HG03565 (cell line): ENCODE measurements around the gene DHX32.
"Not testable (repeated sequence)": the region's sequence is repeated elsewhere in the genome, so short reads cannot be mapped to it uniquely, and the experiment has no call there.

Experiments used
- ATAC-seq: cut with Tn5 transposase; IDR thresholded peaks from one replicate; pipeline ENCODE4 v1.9.1; 2021; ENCODE audit warnings: mild to moderate bottlenecking, moderate library complexity; ENCODE audit not compliant: unreplicated experiment

Gene DHX32

GRCh38 chr10:125896088-125896934 is 15.2 kb upstream of the DHX32 start, which contains the start of gene FANK1:
TSS of gene FANK1 (plus strand) at chr10:125896564. CDS start at chr10:125896643, 79 bp downstream.
- peak; percentile 84 for ATAC-seq

- peak; percentile 21 for ATAC-seq
Measured at GRCh38 chr10:125895130-125896087, 14.3 kb upstream of the DHX32 start.

DNA sequence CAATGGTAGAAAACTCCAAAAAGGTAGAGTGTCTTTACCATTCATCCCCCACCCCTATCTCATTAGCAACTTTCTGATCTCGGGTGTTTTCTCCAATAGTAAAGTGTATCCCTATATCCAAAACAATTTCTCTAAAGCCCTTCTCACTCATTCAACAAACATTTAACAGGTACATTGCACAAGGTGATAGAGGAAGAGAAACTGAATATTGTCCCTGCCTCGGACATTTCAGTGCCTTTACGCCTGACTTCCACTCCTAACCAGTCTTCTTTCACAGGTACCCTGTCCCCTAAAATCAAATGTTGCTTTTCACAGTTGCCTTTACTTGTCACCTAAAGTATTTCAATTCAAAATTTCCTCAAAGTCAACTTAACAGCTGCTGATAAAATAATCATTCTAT is 13.1 kb upstream of the DHX32 start:
- ATAC-seq, result not testable (repeated sequence)

DNA sequence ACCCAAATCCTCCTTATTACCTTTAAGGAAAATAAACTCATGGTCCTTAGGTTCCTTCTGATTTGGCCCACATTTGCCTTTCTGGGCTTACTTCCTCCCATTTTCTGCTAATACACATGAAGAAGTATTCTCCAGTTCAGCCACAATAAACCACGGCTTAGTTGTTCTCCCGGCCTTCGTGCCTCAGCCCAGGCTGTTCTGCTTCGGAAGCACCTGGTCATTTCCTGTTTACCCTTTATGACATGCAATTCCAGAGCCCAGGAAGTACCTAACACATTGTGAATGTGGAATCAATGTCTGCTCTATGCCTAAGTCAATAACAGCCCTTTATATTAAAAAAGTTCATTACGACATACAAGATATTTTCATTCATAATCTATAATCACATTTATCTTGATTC is 11.3 kb upstream of the DHX32 start:
- ATAC-seq, result not testable (repeated sequence)

GRCh38 chr10:125889441-125889840 is 8.3 kb upstream of the DHX32 start:
- not testable (repeated sequence) for ATAC-seq

DNA sequence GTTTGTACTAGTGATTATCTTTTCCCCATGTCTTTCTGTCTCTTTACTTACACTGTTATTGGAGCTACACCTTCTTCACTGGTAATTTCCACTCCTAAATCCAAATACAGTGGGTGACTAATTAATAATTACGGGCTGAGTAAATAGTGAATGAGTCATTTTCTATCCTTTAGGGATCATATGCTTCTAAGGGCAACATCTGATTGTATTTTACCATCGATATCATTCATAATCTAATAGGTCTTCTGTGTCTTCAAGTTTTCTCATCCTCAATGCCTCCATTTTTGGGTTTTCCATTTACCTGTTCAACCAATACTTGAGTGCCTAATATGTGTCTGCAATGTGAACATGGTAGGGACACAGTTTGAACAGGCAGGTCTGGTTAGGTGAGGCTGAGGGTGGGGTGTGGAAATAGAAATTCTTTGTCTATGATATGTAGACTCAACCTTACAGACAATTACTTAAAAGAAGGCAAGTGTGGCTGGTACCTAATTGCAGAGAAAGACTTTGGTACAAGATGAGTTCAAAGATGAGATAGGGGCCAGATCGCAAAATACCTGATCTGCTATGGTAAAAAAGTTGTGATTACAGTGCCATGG is 5.9 kb upstream of the DHX32 start:
- no peak for ATAC-seq

DNA sequence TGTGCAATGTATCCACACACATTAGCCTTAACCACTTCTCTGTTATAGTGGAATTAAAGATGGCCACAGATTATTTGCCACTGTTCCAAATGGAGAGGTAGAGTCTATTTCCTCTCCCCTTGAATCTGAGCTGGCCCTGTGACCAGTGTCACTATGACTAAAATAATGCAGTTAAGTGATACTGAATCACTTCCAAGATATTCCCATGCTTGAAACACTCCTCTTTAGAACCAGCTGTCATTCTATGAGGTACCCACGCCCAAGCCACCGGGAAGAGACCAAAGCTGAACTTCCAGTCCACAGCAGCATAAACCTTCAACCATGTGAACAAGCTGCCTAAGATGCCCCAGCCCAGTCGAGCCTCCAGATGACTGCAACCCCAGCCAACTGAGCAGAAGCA is 2.1 kb upstream of the DHX32 start:
- no peak for ATAC-seq

GRCh38 chr10:125882596-125882995 is 1.5 kb upstream of the DHX32 start:
- no peak for ATAC-seq

- no peak for ATAC-seq
Measured at GRCh38 chr10:125880719-125881118, 373 bp downstream of the DHX32 start.

GRCh38 chr10:125878957-125879835 is 1.9 kb downstream of the DHX32 start:
- no peak for ATAC-seq

DNA sequence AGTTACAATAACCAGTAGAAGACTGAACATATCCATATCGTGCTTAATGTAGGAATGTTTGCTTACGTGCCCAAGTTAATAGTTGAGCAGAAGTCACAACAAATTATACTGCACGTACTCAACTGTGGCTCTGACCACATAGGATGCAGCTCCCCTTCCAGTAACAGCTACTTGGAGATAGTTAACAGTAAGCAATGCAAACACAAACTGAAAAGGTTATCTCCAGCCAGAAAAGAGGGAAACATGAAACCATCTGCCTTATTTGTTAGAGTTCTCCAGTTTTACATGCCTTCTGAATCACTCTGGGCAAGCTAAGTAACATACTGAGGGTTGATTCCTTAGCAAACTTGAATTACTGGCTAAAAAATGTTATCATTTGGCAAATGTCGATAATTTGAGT is 9.8 kb downstream of the DHX32 start:
- ATAC-seq, result no peak

DNA sequence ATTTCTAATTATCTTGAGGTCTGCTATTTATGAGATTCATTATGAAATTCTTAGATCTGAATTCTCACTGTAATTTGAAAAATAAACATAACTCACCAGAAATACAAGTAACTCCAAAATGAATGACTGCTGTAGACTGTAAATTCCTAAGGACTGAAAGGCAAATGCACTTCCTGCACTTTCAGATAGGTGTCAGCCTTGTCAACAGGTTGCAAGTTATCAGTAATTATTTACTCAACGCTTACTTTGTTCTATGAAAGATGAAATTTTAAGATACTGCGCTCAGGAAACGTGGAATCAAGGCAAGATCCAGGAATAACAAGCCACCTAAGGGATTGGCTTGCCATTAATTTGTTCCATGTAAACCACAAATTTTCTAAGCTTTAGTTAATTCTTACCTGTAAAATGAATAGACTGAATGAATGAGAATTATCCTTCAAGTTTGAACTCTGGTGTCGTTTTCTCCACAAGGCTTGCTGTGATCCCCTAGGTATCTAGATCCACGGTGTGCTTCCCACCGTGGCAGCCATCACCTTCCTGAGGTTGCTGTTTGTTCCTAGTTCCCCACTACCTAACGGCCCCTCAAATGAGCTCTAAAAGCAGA is 12.6 kb downstream of the DHX32 start:
- peak; percentile 65 for ATAC-seq

DNA sequence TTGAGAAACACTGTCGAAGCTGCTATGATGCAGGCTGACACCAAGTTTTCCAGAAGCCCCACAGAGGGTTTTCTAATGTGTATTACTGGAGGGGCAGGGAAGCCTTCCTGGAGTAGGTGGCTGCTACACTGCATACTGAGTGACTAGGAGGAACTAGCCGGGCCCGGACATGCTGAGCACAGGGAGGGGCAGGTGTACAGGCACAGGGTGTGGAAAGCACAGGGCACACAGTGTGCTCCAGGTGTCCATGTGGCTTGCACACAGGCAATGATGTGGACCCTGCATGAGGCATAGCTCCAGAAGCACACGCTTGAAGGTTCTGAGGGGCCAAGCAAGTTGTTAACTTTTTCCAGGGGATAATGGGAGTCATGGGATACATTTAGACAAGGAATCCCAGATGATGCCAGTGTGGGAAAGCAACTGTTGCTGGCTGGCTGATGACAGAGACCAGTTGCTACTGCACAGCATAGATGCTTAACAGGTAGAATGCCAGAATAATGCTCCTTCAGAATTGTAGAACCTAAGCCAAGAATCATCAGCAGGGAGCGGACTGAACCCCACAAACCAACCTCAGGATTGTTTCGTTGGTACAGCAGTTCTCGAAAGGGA is 14.6 kb downstream of the DHX32 start:
- ATAC-seq, result no peak

GRCh38 chr10:125865120-125865519 is 16.0 kb downstream of the DHX32 start:
- no peak for ATAC-seq

DNA sequence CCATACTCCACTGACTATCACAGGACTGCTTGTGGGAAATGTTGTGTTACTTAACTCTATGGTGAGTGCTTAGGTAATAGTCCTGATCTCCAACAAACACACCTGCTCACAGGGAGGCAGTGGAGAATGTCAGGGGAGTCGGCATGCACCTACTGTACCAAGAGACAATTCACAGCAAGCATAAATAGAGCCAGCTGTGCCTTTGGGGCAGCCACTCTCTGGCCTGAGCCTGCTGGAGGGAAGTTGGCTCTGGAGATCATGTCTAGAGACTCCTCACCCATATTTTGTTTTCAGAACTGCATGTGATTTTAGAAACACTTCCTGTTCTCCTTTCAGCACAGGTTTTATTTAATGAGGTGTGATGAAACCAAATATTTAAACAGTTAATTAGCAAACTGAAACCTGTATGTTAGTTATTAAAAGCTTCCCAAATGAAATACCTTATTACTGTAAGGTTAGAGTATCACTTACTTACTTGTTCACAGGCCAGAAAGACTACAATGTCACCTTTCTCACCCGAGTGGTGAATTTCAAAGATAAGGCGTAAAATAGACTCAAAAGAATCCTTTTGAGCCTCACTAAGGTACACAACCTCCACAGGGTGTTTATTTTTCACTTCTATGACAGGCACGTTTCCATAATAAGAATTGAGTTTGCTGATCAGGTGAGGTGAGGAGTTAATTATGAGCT is 21.8 kb downstream of the DHX32 start:
- ATAC-seq, result no peak

DNA sequence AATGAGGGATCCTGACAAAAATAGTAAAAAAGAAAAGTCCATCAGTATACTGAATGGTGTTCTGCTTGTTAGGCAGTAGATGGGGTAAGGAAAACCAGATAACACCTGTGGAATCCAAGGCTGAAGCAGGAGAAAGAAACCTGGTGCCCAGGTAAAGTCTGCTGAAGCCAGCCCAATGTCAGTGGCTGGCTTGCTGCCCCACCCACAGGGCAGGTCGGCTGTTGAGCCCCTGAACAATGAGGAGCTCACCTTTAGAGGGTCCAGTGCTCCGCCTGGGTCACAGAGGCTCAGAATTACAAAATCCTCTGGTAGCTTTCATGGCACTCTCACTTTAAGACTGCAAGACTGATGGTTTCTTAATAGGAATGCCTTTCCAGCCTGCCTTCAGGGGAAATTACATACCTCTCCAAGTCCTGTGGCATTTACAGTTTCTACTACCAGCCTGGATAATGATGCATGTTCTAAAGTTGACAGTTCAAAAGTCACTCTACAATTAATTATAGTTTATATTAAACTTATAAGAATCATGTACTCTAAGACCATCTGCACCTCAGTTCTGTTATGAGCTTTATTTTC is 23.8 kb downstream of the DHX32 start:
- no peak for ATAC-seq

- ATAC-seq, result no peak
Measured at GRCh38 chr10:125852487-125852886, 28.6 kb downstream of the DHX32 start.
